H9 (cell line): Measurements from ENCODE around the gene TBC1D1. TPM values are rescaled to one million over a fixed set of nuclear protein-coding genes. Genes with fewer than 3 reads are reported as not detected.

ENCODE experiments used
- DNase-seq: peaks from one replicate; pipeline ENCODE4 v3.0.0-alpha.2; 2017
- H2AFZ ChIP-seq: one replicate; pipeline ENCODE4 v1.6.1; 2013; ENCODE audit warnings: mild to moderate bottlenecking, low read length, control low read depth, moderate library complexity
- H2AK5ac ChIP-seq: 2 replicates; pipeline ENCODE4 v1.6.1; 2013; ENCODE audit warnings: low read length, control low read depth, mixed read lengths; ENCODE audit not compliant: insufficient read length
- H2BK120ac ChIP-seq: one replicate; pipeline ENCODE4 v1.6.1; 2013; ENCODE audit warnings: low read depth, mild to moderate bottlenecking, low read length, control low read depth, inconsistent platforms; ENCODE audit not compliant: poor library complexity, severe bottlenecking
- H2BK12ac ChIP-seq: 2 replicates; pipeline ENCODE4 v1.6.1; 2013; ENCODE audit warnings: low read length, control low read depth, mixed read lengths, low read depth; ENCODE audit not compliant: insufficient read length
- H2BK15ac ChIP-seq: 2 replicates; pipeline ENCODE4 v1.6.1; 2013; ENCODE audit warnings: low read depth, low read length, control low read depth
- H2BK20ac ChIP-seq: one replicate; pipeline ENCODE4 v1.6.1; 2013; ENCODE audit warnings: low read depth, mild to moderate bottlenecking, low read length, control low read depth, inconsistent platforms; ENCODE audit not compliant: poor library complexity, severe bottlenecking
- H2BK5ac ChIP-seq: 2 replicates; pipeline ENCODE4 v1.6.1; 2013; ENCODE audit warnings: low read length, control low read depth, mixed read lengths; ENCODE audit not compliant: insufficient read length
- H3K14ac ChIP-seq: 2 replicates; pipeline ENCODE4 v1.6.1; 2013; ENCODE audit warnings: low read length, control low read depth; ENCODE audit not compliant: insufficient read depth
- H3K18ac ChIP-seq: 2 replicates; pipeline ENCODE4 v1.6.1; 2013; ENCODE audit warnings: low read depth, mild to moderate bottlenecking, mixed read lengths, low read length, control low read depth; ENCODE audit not compliant: insufficient read length
- H3K23ac ChIP-seq: 2 replicates; pipeline ENCODE4 v1.6.1; 2013; ENCODE audit warnings: low read length, control low read depth, mixed read lengths, low read depth; ENCODE audit not compliant: insufficient read length
- H3K23me2 ChIP-seq: 2 replicates; pipeline ENCODE4 v1.6.1; 2013; ENCODE audit warnings: low read depth, mild to moderate bottlenecking, mixed read lengths, low read length, control low read depth; ENCODE audit not compliant: insufficient read length, poor library complexity, severe bottlenecking
- H3K27ac ChIP-seq: 2 replicates; pipeline ENCODE4 v1.5.1; 2013; ENCODE audit warnings: low read length, control low read depth, mixed read lengths, low read depth; ENCODE audit not compliant: insufficient read length
- H3K27me3 ChIP-seq: 2 replicates; pipeline ENCODE4 v1.6.1; 2013; ENCODE audit warnings: low read length, control low read depth, inconsistent platforms; ENCODE audit not compliant: insufficient read depth
- H3K4ac ChIP-seq: 2 replicates; pipeline ENCODE4 v1.6.1; 2013; ENCODE audit warnings: low read depth, mild to moderate bottlenecking, control low read depth, inconsistent platforms, low read length, moderate library complexity
- H3K4me1 ChIP-seq: 2 replicates; pipeline ENCODE4 v1.6.1; 2013; ENCODE audit warnings: low read length, control low read depth, inconsistent platforms; ENCODE audit not compliant: insufficient read depth
- H3K4me2 ChIP-seq: 2 replicates; pipeline ENCODE4 v1.6.1; 2013; ENCODE audit warnings: low read length, control low read depth, mixed read lengths; ENCODE audit not compliant: insufficient read length, insufficient read depth
- H3K56ac ChIP-seq: 2 replicates; pipeline ENCODE4 v1.6.1; 2013; ENCODE audit warnings: low read depth, mild to moderate bottlenecking, mixed read lengths, low read length, control low read depth; ENCODE audit not compliant: insufficient read length
- H3K79me1 ChIP-seq: 2 replicates; pipeline ENCODE4 v1.6.1; 2013; ENCODE audit warnings: low read depth, mild to moderate bottlenecking, moderate library complexity, low read length, control low read depth, inconsistent platforms; ENCODE audit not compliant: insufficient read depth, poor library complexity, severe bottlenecking
- H3K79me2 ChIP-seq: 2 replicates; pipeline ENCODE4 v1.6.1; 2013; ENCODE audit warnings: low read length, control low read depth, inconsistent platforms; ENCODE audit not compliant: insufficient read depth
- H3K9ac ChIP-seq: 2 replicates; pipeline ENCODE4 v1.6.1; 2013; ENCODE audit warnings: low read length, control low read depth, mixed read lengths; ENCODE audit not compliant: insufficient read length; ENCODE audit errors: extremely low read depth
- H3K9me3 ChIP-seq: one replicate; pipeline ENCODE4 v1.6.1; 2013; ENCODE audit warnings: low read depth, low read length, inconsistent platforms; ENCODE audit not compliant: control insufficient read depth
- H3T11ph ChIP-seq: one replicate; pipeline ENCODE4 v1.6.1; 2013; ENCODE audit warnings: mild to moderate bottlenecking, low read length, control low read depth, inconsistent platforms
- H4K20me1 ChIP-seq: one replicate; pipeline ENCODE4 v1.6.1; 2013; ENCODE audit not compliant: control insufficient read depth, insufficient read length, insufficient read depth
- H4K5ac ChIP-seq: 2 replicates; pipeline ENCODE4 v1.6.1; 2013; ENCODE audit warnings: low read depth, mild to moderate bottlenecking, mixed read lengths, low read length, control low read depth; ENCODE audit not compliant: insufficient read length
- H4K8ac ChIP-seq: replicated peaks from 2 replicates; pipeline ENCODE4 v1.6.1; 2013; ENCODE audit warnings: low read length, control low read depth, mixed read lengths, low read depth; ENCODE audit not compliant: insufficient read length
- H4K91ac ChIP-seq: 2 replicates; pipeline ENCODE4 v1.6.1; 2013; ENCODE audit warnings: low read depth, mild to moderate bottlenecking, moderate library complexity, mixed read lengths, low read length, control low read depth; ENCODE audit not compliant: insufficient read length
- H3K27ac Mint-ChIP-seq, 3 experiments: 2 replicates in 2 of 3; 3 replicates in 1 of 3; pipeline ENCODE4 v1.8.0; 2020 to 2021; ENCODE audit warnings: mixed read lengths in 3 of 3, mild to moderate bottlenecking in 1 of 3, moderate library complexity in 1 of 3
- H3K27me3 Mint-ChIP-seq: 2 replicates; pipeline ENCODE4 v1.8.0; 2021; ENCODE audit warnings: low read depth, mild to moderate bottlenecking, moderate library complexity, mixed read lengths
- H3K36me3 Mint-ChIP-seq, 3 experiments: 2 replicates in 2 of 3; 3 replicates in 1 of 3; pipeline ENCODE4 v1.8.0; 2020 to 2021; ENCODE audit warnings: low read depth in 3 of 3, mixed read lengths in 3 of 3; ENCODE audit not compliant: insufficient read depth in 1 of 3
- H3K4me1 Mint-ChIP-seq, 2 experiments: 2 replicates each; pipeline ENCODE4 v1.8.0; 2020; ENCODE audit warnings: mixed read lengths in 2 of 2
- H3K4me3 Mint-ChIP-seq, 2 experiments: 2 replicates in 1 of 2; 3 replicates in 1 of 2; pipeline ENCODE4 v1.8.0; 2020 to 2021; ENCODE audit warnings: mild to moderate bottlenecking in 2 of 2, mixed read lengths in 2 of 2, moderate library complexity in 1 of 2
- H3K9me3 Mint-ChIP-seq, 2 experiments: 2 replicates in 1 of 2; 3 replicates in 1 of 2; pipeline ENCODE4 v1.8.0; 2020; ENCODE audit warnings: mild to moderate bottlenecking in 2 of 2, mixed read lengths in 2 of 2, moderate library complexity in 1 of 2
- CTCF ChIP-seq: fragments of 200-600 bp; sonication (generic); conservative IDR thresholded peaks from 3 replicates; pipeline ENCODE4 v1.8.0; 2021; ENCODE audit warnings: antibody characterized with exemption, mild to moderate bottlenecking
- WGBS: extraction: QIAGEN DNeasy Blood & Tissue Kit; methylation state at CpG from one replicate; pipeline ENCODE4 v1.1.7; 2013; ENCODE audit warnings: missing lambda C conversion rate, low lambda C conversion rate, mixed read lengths; ENCODE audit not compliant: insufficient read length; ENCODE audit errors: extremely low coverage; 5-methylcytosine and 5-hydroxymethylcytosine counted together
- total RNA-seq: library from RNA; stranded (reverse); gene quantifications from 2 replicates; pipeline ENCODE4 v1.2.1, GENCODE V29; 2021

The TBC1D1 gene
- total RNA-seq, 1 experiment from 2014 or later: 109 TPM

GRCh38 chr4:38036548-38036947 is 145.7 kb downstream of the TBC1D1 start:
- no peaks in the 10 kb centered on the region for H3K9me3 Mint-ChIP-seq
- H2AK5ac ChIP-seq: no peak overlapping the region
- no peak overlapping the region for H3K56ac ChIP-seq
- WGBS: no CpG with 5 or more reads among the region's 4 CpGs
- no peak overlapping the region for H3K14ac ChIP-seq
- TF ChIP-seq CTCF: no peak
- H3K27ac ChIP-seq: no peak overlapping the region
- H4K91ac ChIP-seq: no peak overlapping the region
- no peak overlapping the region for H3K23ac ChIP-seq
- peaks cover 6 to 7% of the 10 kb centered on the region in 2 experiments; a peak in 3 of 4 replicates for H3K4me1 Mint-ChIP-seq
- H3K36me3 Mint-ChIP-seq: peaks cover 9 to 31% (median 10%) of the 10 kb centered on the region in 3 experiments; a peak in 6 of 7 replicates
- H3K9ac ChIP-seq: no peak overlapping the region
- H4K20me1 ChIP-seq: no peaks in the 10 kb centered on the region
- no peak overlapping the region for H2BK15ac ChIP-seq
- H4K5ac ChIP-seq: no peak overlapping the region
- no peaks in the 10 kb centered on the region for H3K9me3 ChIP-seq
- no peak for DNase-seq
- no peak overlapping the region for H2BK12ac ChIP-seq
- H3K27me3 Mint-ChIP-seq: no peaks in the 10 kb centered on the region
- H3T11ph ChIP-seq: no peak overlapping the region
- no peaks in the 10 kb centered on the region for H3K4me1 ChIP-seq
- no peak overlapping the region for H3K18ac ChIP-seq
- no peaks in the 10 kb centered on the region for H3K79me2 ChIP-seq
- H3K27ac Mint-ChIP-seq: no peak overlapping the region
- no peaks in the 10 kb centered on the region for H3K23me2 ChIP-seq
- no peaks in the 10 kb centered on the region for H3K27me3 ChIP-seq
- no peak overlapping the region for H4K8ac ChIP-seq
- H2BK120ac ChIP-seq: no peak overlapping the region
- H3K4me2 ChIP-seq: no peak overlapping the region
- no peak overlapping the region for H3K4ac ChIP-seq
- no peaks in the 10 kb centered on the region for H3K79me1 ChIP-seq
- no peak overlapping the region for H3K4me3 Mint-ChIP-seq
- no peak overlapping the region for H2BK20ac ChIP-seq
- H2AFZ ChIP-seq: no peak overlapping the region
- H2BK5ac ChIP-seq: peak overlapping the region; percentile 35
